Activated naive CD4-positive, alpha-beta T cell treated with anti-CD3 and anti-CD28 coated beads for 36 hours (primary cell): Measurements from ENCODE around the gene ATAD3C. TPM values are rescaled to one million over a fixed set of nuclear protein-coding genes. Genes with fewer than 3 reads are reported as not detected.
"Not testable (repeated sequence)": the region's sequence is repeated elsewhere in the genome, so short reads cannot be mapped to it uniquely, and the experiment has no call there.

Source experiments
- CTCF ChIA-PET: fragments of 350-600 bp; sonication (Branson Sonifier 250); formaldehyde crosslinking; loops from one replicate; lab custom pipeline; 2021; ENCODE audit warnings: antibody characterized with exemption; lab: Charles Lee
- DNase-seq: peaks from one replicate; pipeline ENCODE4 v3.0.0-alpha.2; 2020
- H3K27ac Mint-ChIP-seq: one replicate; pipeline ENCODE4 v1.8.0; 2021; ENCODE audit warnings: mild to moderate bottlenecking, mixed read lengths
- H3K27me3 Mint-ChIP-seq: one replicate; pipeline ENCODE4 v1.8.0; 2021; ENCODE audit warnings: low read depth, mixed read lengths
- H3K36me3 Mint-ChIP-seq: one replicate; pipeline ENCODE4 v1.8.0; 2021; ENCODE audit warnings: low read depth, mixed read lengths
- H3K4me1 Mint-ChIP-seq: one replicate; pipeline ENCODE4 v1.8.0; 2021; ENCODE audit warnings: low read depth, mixed read lengths
- H3K4me3 Mint-ChIP-seq: one replicate; pipeline ENCODE4 v1.8.0; 2021; ENCODE audit warnings: mild to moderate bottlenecking, moderate library complexity, mixed read lengths
- H3K9me3 Mint-ChIP-seq: one replicate; pipeline ENCODE4 v1.8.0; 2021; ENCODE audit warnings: mixed read lengths
- intact Hi-C: fragments of 100-400 bp; cut with micrococcal nuclease; formaldehyde crosslinking; loops from one replicate; pipeline ENCODE4 v1.15.1; 2023
- total RNA-seq, 2 experiments: library from RNA; stranded (reverse); gene quantifications; one replicate each; pipeline ENCODE4 v1.2.3, GENCODE V29; 2021

Gene ATAD3C
- total RNA-seq, 2 experiments from 2014 or later = 0.42 to 0.57 TPM

DNA sequence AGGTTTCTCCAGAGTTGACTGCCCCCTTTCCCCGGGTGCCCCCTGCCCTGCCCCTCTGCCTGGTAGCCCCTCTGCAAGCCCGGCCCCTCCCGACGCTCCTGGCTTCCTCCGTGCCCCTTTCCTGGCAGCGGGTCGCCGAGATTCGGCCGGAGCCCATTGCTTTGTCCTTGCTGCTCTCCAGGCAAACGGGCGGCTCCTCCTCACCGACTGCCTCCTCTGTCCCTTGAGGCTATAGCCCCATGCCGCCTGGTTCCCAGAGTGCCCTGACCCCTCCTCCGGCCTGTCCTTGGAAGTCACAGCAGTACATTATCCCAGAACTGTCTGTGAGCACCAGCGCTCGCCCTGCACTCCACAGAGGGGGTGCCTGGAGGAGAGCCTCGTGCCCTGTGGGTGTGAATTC, 64.2 kb downstream of the ATAD3C start:
- H3K9me3 Mint-ChIP-seq, DNase-seq, H3K36me3 Mint-ChIP-seq, CTCF ChIA-PET, H3K27me3 Mint-ChIP-seq, H3K27ac Mint-ChIP-seq: not testable (repeated sequence)
- intact Hi-C loops = loop anchor here (2.0 to 5.0 kb wide), 2 partner anchors 115 to 379 kb away; partner anchors contain the start of genes CCNL2 and GNB1
- Mint-ChIP-seq H3K4me3 (peak overlapping the region; percentile 73), H3K4me1 (peaks cover 10% of the 10 kb centered on the region)

DNA sequence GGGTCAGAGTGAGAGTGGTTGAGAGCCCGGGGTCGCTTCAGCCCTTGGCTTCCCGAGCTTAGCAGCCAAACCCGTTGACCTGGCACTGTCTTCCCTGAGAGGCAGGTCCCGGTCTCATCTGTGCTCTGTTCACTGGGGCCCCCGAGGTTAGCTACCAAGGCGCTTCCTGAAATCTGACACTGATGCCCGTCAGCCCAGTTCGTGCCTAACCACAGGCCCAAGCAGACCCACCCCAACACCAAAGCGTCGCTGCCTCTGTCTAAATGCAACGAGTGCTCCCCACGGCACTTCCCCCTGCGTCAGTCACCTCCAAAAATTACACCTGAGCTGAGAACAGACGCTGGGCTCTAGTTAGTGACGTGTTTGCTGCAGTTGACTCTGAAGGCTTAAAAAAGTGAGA, 64.9 kb downstream of the ATAD3C start:
- H3K27ac Mint-ChIP-seq, H3K4me3 Mint-ChIP-seq, CTCF ChIA-PET, H3K36me3 Mint-ChIP-seq, DNase-seq, H3K27me3 Mint-ChIP-seq, H3K9me3 Mint-ChIP-seq: not testable (repeated sequence)
- intact Hi-C loops = loop anchor here (5.0 kb wide), 1 partner anchor 378 kb away; the partner anchor contains the start of gene GNB1
- peaks cover 10% of the 10 kb centered on the region for H3K4me1 Mint-ChIP-seq

DNA sequence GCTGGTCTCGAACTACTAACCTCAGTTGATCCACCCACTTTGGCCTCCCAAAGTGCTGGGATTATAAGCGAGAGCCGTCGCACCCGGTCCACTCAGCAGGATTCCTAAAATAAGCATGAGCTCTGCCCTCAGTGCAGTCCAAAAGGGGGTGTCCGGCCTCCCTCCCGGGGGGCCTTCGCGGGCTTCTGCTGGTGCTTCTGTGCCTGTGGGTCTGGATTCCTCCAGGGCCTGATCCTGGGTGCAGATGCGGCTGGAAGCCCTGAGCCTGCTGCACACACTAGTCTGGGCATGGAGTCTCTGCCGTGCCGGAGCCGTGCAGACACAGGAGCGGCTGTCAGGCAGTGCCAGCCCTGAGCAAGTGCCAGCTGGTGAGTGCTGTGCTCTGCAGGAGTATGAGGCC, 67.4 kb downstream of the ATAD3C start:
- H3K36me3 Mint-ChIP-seq, H3K27me3 Mint-ChIP-seq, H3K9me3 Mint-ChIP-seq, H3K4me3 Mint-ChIP-seq, intact Hi-C loops, H3K4me1 Mint-ChIP-seq, H3K27ac Mint-ChIP-seq, CTCF ChIA-PET, DNase-seq: not testable (repeated sequence)

DNA sequence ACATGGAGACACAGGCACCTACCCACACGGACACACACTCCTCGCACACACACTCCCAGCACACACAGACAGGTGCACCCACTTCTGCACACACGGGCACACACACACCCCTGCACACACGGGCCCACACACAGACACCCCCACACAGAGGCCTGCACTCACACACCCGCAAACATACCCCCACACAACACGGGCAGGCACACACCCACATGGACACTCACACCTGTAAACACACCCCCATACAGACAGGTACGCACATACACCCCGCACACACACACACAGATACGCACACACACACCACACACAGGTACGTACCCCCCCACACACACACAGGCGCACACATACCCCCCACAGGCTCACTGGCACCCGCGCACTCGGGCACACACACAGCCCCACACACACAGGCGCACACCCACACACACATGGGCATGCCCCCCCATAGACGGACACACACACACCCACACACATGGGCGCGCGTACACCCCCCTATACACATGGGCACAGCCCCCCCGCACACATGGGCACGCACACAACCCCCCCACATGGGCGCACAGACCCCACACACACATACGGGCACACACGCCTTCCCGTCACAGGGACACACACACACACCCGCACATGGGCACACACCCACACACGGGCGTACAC, 68.6 kb downstream of the ATAD3C start:
- CTCF ChIA-PET = no interaction called here
- no peaks in the 10 kb centered on the region for H3K27me3 Mint-ChIP-seq
- no peaks in the 10 kb centered on the region for H3K9me3 Mint-ChIP-seq
- no peak overlapping the region for H3K4me3 Mint-ChIP-seq
- intact Hi-C loops = no loop called here
- no peak for DNase-seq
- H3K4me1 Mint-ChIP-seq = peaks cover 6% of the 10 kb centered on the region
- H3K36me3 Mint-ChIP-seq = peaks cover 9% of the 10 kb centered on the region
- H3K27ac Mint-ChIP-seq = no peak overlapping the region

DNA sequence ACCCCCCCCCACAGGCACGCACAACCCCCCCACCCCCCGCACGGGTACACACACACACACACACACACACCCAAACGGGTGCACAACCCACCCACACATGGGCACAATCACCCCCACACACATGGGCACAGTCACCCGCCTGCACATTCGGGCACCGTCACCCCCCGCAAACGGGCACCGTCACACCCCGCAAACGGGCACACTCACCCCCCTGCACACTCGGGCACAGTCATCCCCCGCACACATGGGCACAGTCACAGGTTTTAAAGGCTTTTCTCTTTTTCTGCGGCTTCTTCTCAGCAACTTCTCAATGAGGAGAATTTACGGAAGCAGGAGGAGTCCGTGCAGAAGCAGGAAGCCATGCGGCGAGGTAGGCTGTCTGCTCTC, 69.1 kb downstream of the ATAD3C start:
- H3K36me3 Mint-ChIP-seq, DNase-seq, H3K27ac Mint-ChIP-seq, H3K4me3 Mint-ChIP-seq, intact Hi-C loops, H3K27me3 Mint-ChIP-seq, H3K9me3 Mint-ChIP-seq, CTCF ChIA-PET, H3K4me1 Mint-ChIP-seq: not testable (repeated sequence)

Other genes with a start within 250 kb of the ATAD3C start
- gene TNFRSF18, start 243.1 kb upstream of the ATAD3C start, total RNA-seq = 10 to 100 TPM; 30.7 to 31.0 TPM
- 100 to 1,000 TPM; 107 to 110 TPM for gene TNFRSF4, start 235.5 kb upstream of the ATAD3C start, total RNA-seq
- 10 to 100 TPM; 74.7 to 79.5 TPM for gene SDF4, start 217.7 kb upstream of the ATAD3C start, total RNA-seq
- gene B3GALT6, start 217.5 kb upstream of the ATAD3C start, total RNA-seq = 1 to 10 TPM; 8.7 to 9.9 TPM
- 1 to 10 TPM; 6.0 to 7.8 TPM for gene C1QTNF12, start 203.0 kb upstream of the ATAD3C start, total RNA-seq
- 10 to 100 TPM; 48.5 to 49.7 TPM for gene UBE2J2, start 175.8 kb upstream of the ATAD3C start, total RNA-seq
- gene SCNN1D, start 169.3 kb upstream of the ATAD3C start, total RNA-seq = 1 to 10 TPM; 5.6 to 7.6 TPM
- gene ACAP3, start 141.8 kb upstream of the ATAD3C start, total RNA-seq = 10 to 100 TPM; 24.1 to 25.3 TPM
- gene PUSL1, start 141.1 kb upstream of the ATAD3C start, total RNA-seq = 10 to 100 TPM; 17.0 to 17.6 TPM
- gene INTS11, start 125.0 kb upstream of the ATAD3C start, total RNA-seq = 100 to 1,000 TPM; 117 to 118 TPM
- gene CPTP, start 124.9 kb upstream of the ATAD3C start, total RNA-seq = 1 to 10 TPM; 5.6 to 5.7 TPM
- gene TAS1R3, start 118.4 kb upstream of the ATAD3C start, total RNA-seq = under 1 TPM; 0.10 to 0.14 TPM
- 10 to 100 TPM; 33.4 to 35.0 TPM for gene DVL1, start 100.3 kb upstream of the ATAD3C start, total RNA-seq
- under 1 TPM; 0.54 to 0.57 TPM for gene MXRA8, start 91.1 kb upstream of the ATAD3C start, total RNA-seq
- 100 to 1,000 TPM; 108 TPM for gene AURKAIP1, start 74.5 kb upstream of the ATAD3C start, total RNA-seq
- gene CCNL2, start 50.4 kb upstream of the ATAD3C start, total RNA-seq = 100 to 1,000 TPM in 1 of 2 experiments, 10 to 100 TPM in 1; 97.7 to 108 TPM
- 100 to 1,000 TPM; 103 to 107 TPM for gene MRPL20, start 42.4 kb upstream of the ATAD3C start, total RNA-seq
- not detected for gene ANKRD65, start 28.4 kb upstream of the ATAD3C start, total RNA-seq
- under 1 TPM; 0.72 to 0.74 TPM for gene VWA1, start 14.0 kb upstream of the ATAD3C start, total RNA-seq
- gene ATAD3B, start 22.1 kb downstream of the ATAD3C start, total RNA-seq = 10 to 100 TPM; 32.7 to 38.7 TPM
- gene ATAD3A, start 62.5 kb downstream of the ATAD3C start, total RNA-seq = 10 to 100 TPM; 39.4 to 41.0 TPM
- not detected for gene TMEM240, start 90.9 kb downstream of the ATAD3C start, total RNA-seq
- gene SSU72, start 125.2 kb downstream of the ATAD3C start, total RNA-seq = 10 to 100 TPM; 91.6 to 95.9 TPM
- 1 to 10 TPM in 1 of 2 experiments, under 1 TPM in 1; 0.94 to 1.2 TPM for gene FNDC10, start 150.4 kb downstream of the ATAD3C start, total RNA-seq
- 10 to 100 TPM; 27.6 to 31.7 TPM for gene MIB2, start 165.8 kb downstream of the ATAD3C start, total RNA-seq
- under 1 TPM; 0.64 to 0.99 TPM for gene MMP23B, start 182.5 kb downstream of the ATAD3C start, total RNA-seq
- 10 to 100 TPM; 33.7 to 34.4 TPM for gene CDK11B, start 209.3 kb downstream of the ATAD3C start, total RNA-seq
- gene SLC35E2B, start 243.1 kb downstream of the ATAD3C start, total RNA-seq = 10 to 100 TPM; 21.9 to 25.6 TPM